Measurements from ENCODE around the gene APLP2. TPM values are rescaled to one million over a fixed set of nuclear protein-coding genes. Genes with fewer than 3 reads are reported as not detected.

The APLP2 gene
- total and polyA plus RNA-seq, 12 donors, result 115 to 414 (median 299) TPM

- H3K9me3 ChIP-seq, result no peaks in the 10 kb centered on the region
- ATAC-seq (no peak), DNase-seq (no peak)
- H3K36me3 ChIP-seq, result no peaks in the 10 kb centered on the region
- H3K4me3 ChIP-seq, result peak overlapping the region in 2 of 10 donors; percentile 1 to 55
- H3K27me3 ChIP-seq, result peaks cover 12 to 59% (median 37%) of the 10 kb centered on the region in 7 donors
- H3K27ac ChIP-seq, result no peak overlapping the region
- intact Hi-C loops (cut with DNase I), result no loop called here
- no peak for TF ChIP-seq CTCF (IDR thresholded peaks at IDR 0.05)
- 57 to 65% methylated on average over 11 of the region's 11 CpGs for WGBS, 2 donors
- peaks cover 0 to 67% (median 12%) of the 10 kb centered on the region in 9 donors for H3K4me1 ChIP-seq
Observed at GRCh38 chr11:130161441-130162145, 91.9 kb downstream of the APLP2 start.

- ATAC-seq (peak in 1 of 8 donors; percentile 30), DNase-seq (no peak)
- Histone ChIP-seq H3K36me3 (no peaks in the 10 kb centered on the region), H3K4me3 (no peak overlapping the region), H3K27me3 (peaks cover 12 to 56% (median 37%) of the 10 kb centered on the region in 7 donors), H3K27ac (no peak overlapping the region), H3K9me3 (no peaks in the 10 kb centered on the region), H3K4me1 (peaks cover 0 to 65% (median 12%) of the 10 kb centered on the region in 9 donors)
- intact Hi-C loops (cut with DNase I), result no loop called here
- TF ChIP-seq CTCF (IDR thresholded peaks at IDR 0.05), result no peak
- WGBS, 2 donors, result 49 to 69% methylated on average over 5 of the region's 5 CpGs
Observed at GRCh38 chr11:130162733-130163132, 93.0 kb downstream of the APLP2 start.

- H3K4me3 ChIP-seq, result no peak overlapping the region
- H3K27ac ChIP-seq, result no peak overlapping the region
- 32 to 34% methylated on average over 13 of the region's 13 CpGs for WGBS, 2 donors
- H3K36me3 ChIP-seq, result no peaks in the 10 kb centered on the region
- peaks cover 0 to 65% (median 12%) of the 10 kb centered on the region in 9 donors for H3K4me1 ChIP-seq
- intact Hi-C loops (cut with DNase I), result no loop called here
- ATAC-seq, result peak in 4 of 8 donors; percentile 10 to 47 (median 35)
- TF ChIP-seq CTCF (IDR thresholded peaks at IDR 0.05), result no peak
- no peak for DNase-seq
- H3K27me3 ChIP-seq, result peaks cover 12 to 53% (median 33%) of the 10 kb centered on the region in 7 donors
- no peaks in the 10 kb centered on the region for H3K9me3 ChIP-seq
Observed at GRCh38 chr11:130163346-130164220, 93.9 kb downstream of the APLP2 start.

- peaks cover 11 to 47% (median 28%) of the 10 kb centered on the region in 7 donors for H3K27me3 ChIP-seq
- intact Hi-C loops (cut with DNase I), result no loop called here
- peaks cover 0 to 65% (median 11%) of the 10 kb centered on the region in 9 donors for H3K4me1 ChIP-seq
- H3K4me3 ChIP-seq, result no peak overlapping the region
- no peak for TF ChIP-seq CTCF (IDR thresholded peaks at IDR 0.05)
- WGBS, 2 donors, result 87 to 94% methylated on average over 2 of the region's 2 CpGs
- no peak overlapping the region for H3K27ac ChIP-seq
- DNase-seq (no peak), ATAC-seq (no peak)
- no peaks in the 10 kb centered on the region for H3K9me3 ChIP-seq
- H3K36me3 ChIP-seq, result no peaks in the 10 kb centered on the region
Observed at GRCh38 chr11:130164221-130164570, 94.5 kb downstream of the APLP2 start.

All from heart right ventricle (tissue), 16 donors.